ENCODE results near the gene DCN.

Gene DCN

DNA sequence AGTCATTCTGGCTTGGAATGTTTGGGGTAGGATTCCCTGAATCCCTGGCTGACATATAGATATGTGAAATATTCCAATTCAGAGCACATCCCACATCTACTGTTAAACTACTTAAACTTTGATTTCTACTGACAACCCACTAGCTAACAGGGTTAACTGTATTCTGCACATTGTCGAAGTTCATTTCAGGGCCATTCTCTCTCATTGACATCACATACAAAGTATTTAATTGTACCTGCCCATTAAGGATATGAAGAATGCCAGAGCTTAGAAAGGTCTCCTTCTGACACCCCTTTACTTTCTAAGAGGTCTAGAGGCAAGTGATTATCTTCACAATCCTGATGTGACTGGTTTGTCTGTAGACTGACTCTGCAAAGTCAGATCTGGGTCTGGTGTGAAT, 2.8 kb upstream of the DCN start:
- DNase-seq, result no peak

DNA sequence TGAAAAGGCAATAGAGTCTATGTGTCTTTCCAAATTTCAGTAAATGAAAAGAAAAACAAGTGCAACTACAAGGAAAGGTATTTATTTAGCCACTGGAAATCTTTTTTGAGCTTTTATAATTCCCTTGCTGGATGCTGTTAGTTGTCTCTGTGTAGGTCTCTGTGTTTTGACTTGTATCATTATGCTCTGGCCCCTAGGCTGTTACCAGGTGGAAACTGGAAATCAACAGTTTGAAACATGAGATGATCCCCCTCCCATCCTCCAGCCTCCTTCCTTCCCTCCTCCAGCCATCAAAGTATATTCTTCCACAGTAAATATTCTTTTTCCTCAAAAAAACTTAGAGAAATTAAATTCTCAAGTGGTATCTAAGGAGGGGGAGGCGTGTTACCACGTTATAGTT, 934 bp upstream of the DCN start:
- DNase-seq, result no peak

DNA sequence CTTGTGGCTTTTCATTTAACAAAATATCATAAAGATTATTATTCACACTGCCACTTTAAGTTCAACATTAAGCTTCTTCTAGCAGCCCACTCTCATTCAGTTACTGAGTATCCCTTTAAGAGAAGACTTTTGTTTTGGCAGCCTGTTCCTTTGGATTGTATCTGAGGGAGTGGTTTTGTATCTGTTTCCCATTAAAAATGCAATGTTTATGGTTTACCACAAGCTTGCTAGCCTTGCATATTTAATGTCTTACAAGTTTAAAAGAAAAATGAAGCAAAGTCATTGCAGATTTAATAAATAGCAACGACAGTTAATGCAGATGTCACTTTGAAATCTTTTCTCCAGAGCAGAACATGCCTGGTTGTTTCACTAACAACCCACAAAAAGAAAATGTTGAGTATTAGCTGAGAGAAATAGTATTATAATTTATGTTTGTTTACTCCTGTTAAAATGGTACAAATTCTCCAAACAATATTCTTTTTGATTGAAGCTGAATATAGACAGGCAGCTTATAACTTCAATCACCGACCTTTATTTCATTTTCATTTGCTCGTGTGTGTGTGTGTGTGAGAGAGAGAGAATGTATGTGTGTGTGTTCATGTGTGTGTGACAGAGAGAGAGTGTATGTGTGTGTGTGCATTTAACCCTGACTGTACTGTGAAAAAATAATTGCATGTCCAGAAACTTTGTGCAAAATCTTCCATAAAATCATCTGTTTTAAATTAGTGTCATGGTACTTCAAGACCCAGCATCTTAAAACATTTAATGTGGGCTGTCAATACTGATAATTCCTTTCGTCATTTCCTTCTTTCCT, 1.8 kb downstream of the DCN start:
- no peak for DNase-seq

DNA sequence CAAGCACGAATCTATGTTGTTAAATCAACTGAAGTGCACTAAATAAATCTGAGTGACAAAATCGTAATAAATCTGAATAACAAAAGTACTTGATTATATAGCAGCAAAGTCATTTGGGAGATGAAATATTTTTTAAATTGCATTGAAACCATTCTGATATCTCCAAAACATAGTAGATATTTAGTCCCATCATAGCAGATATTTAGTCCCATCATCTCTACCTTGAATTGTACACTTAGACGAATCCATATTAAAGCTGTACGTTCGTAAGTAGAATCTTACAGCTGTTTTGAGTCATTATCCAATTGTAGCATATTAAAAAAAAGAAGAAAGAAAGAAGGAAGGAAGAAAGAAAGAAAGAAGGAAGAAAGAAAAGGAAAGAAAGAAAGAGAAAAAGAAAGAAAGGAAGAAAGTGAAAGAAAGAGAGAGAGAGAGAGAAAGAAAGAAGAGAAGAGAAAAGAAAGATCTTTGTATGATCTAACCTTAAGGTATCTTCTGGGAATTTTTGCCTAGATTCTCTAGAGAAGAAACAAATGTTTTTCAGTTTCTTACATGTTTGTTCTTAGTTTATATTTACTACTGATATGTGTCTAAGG, 2.6 kb downstream of the DCN start:
- DNase-seq, result no peak

DNA sequence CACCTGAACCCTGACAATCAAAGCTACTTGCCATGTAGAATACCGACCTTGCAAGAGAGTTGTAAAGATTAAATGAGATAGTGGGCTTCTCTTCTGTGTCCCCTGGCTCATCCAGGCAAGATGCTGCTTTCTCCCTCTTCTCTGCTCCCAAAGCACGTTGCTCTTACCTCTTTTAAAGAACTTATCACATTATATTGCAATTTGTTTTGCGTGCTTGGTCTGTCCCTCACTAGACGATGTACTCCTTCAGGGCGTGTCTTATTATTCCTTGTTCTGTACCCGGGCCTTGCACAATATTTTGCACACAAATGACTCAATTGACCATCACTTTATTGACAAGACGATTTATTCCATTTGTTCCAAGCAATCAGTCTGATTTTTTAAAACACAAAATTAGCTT, 3.3 kb downstream of the DCN start:
- DNase-seq, result no peak

DNA sequence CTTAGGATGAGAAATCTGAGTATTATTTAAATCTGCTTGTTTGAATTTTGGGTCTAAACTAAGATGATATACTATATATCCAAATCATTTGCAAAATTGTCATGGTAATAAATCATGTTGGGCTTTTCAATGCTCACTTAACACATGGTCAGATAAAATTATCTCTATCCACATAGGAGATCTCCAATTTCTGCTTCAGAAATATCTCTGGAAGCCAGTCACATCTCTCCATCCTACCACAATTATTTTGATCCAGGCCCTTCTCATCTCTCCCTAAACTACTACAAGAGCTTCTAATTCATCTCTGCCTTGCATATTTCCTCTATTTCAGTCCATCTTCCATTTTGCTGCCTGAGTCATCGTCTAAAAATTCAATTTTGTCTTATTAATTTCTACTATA, 3.8 kb downstream of the DCN start:
- DNase-seq, result no peak

DNA sequence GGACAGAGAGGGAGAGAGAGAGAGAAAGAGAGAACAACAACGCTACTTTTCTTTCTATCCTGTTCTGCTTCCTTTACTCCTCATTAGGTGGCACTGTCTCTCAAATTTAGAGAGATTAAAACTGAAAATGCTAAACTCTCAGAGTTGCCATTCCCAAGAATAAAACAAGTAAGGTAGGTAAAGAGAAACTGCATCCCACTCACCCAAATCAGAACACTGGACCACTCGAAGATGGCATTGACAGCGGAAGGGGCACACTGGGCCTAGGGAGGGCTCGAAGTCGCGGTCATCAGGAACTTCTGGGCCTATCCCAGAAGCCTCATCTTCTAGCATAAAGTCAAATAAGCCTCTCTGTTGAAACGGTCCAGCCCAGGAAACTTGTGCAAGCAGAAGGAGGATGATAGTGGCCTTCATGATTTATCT, 4.5 kb downstream of the DCN start:
- DNase-seq, result no peak

DNA sequence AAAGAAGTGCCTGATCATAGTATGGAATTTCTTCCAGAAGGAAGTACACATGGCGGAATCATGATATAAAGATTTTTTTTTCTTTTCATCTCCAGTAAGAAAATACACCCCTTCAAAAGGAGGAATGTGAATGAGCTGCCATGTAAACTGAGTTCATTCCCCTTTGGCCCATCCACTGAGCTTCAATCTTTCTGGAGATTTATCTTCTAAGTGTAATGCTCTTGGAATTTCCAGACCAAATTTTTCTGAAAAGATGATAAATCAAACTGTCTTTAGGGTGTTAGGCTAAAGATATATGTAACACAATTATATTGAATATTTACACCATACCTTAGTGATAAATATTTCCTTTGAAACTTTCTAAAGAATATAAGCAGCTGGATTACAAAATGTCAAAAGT, 5.2 kb downstream of the DCN start:
- DNase-seq, result no peak

DNA sequence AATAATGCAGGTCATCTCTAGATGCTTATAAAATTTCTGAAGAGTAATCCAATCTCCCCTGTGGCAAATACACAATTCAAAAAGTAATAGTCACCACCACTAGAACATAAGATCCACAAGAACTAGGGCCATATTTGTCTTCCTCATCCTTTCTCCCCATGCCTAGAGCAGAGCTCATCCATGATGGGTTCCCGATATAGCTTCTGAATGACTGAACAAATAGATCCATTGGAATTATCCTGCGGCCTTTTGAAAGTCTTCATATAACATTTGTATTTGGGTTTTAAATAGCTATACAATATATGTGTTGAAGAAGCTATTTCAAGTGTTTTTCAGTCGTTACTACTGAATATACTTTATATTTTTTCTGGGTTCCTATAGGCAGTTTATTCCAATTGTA, 5.7 kb downstream of the DCN start:
- DNase-seq, result no peak

DNA sequence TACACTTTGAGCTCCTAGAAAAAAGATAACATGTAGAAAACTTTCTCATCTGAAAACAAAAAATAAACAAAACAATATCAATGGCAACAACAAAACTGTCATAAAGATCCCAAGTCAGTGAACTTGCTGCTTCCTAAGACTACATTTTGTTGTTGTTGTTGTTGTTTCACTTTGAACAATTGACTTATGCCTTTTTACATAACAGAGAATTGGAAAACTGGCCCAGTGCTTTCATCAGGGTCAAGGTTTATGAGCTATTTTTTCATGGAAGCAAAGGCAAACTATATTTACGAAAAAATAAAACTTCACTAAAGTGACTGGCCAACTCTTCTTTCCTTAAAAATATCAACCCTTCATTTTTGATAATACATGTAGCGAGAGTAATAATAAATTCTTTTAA, 6.3 kb downstream of the DCN start:
- DNase-seq, result no peak

DNA sequence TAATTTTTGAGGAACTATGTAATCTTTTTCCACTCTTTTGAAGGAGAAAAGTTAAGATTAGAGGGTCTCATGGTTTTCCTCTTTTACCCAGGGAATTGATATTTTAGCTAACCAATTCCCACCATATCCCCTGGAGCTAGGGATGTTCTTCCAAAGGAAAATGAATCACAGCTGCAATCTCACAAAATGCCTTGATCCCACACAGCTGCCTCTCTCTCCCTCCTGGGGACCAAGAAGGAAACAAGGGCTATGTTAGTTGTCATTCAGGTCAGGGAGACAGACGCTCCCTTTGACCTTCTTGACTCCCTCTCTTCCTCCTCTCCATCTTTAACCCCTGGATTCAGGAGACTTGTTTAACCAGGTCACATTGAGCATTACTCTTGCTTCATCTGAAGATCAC, 9.5 kb downstream of the DCN start:
- DNase-seq, result no peak

DNA sequence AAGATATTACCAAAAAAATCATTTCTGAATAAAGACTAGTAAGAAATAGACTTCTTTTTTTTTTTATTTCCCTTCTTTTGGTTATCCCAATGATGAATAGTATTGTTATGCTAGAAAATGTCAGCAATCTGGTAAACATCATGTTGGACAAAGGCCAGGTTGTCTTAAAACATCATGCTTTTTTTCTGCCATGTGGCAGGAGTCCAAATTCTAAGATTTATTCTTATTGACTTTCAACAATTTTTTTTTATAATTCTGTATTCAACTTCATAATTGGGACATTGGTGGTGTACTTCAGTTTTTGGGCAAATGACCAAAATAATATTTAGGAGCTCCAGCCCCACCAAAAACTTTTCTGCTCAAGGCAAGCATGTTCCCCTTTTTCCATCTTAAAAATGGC, 10.5 kb downstream of the DCN start:
- no peak for DNase-seq

DNA sequence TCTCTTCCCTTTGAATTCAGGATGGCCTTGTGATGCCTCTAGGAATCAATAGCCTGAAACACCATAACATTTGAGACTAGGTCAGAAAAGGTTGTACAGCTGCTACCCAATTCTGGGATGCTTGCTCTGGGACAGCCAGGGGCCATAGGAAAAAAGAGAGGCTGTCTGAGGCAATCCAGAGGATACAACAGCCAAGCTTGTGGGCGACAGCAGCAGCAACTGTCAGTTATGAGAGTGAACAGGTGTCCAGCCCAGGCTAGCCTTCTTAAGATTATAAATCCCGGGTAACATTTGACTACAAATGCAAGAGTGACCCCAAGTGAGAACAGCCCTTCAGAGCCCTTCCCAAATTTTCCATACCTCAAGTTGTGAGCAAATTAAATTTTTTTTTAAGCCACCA, 11.1 kb downstream of the DCN start:
- DNase-seq, result no peak

DNA sequence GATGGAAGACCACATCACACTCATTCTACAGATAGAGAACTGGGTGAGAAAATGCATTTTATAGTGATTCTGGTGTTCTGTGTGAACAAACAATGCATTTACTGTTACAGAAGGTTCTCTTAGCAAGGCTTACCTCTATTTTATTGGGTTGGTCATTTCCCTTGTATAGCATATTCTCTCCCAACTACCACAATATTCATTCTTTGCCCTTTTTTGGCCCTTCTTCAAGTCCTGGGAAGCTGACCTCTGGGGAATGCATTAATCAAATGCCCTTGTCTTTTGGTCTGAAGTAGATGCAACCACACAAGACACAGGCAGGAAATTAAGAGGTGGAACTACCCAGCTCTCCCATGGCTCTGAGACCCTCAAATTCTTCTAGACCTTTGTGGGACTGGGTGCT, 19.5 kb downstream of the DCN start:
- no peak for DNase-seq

DNA sequence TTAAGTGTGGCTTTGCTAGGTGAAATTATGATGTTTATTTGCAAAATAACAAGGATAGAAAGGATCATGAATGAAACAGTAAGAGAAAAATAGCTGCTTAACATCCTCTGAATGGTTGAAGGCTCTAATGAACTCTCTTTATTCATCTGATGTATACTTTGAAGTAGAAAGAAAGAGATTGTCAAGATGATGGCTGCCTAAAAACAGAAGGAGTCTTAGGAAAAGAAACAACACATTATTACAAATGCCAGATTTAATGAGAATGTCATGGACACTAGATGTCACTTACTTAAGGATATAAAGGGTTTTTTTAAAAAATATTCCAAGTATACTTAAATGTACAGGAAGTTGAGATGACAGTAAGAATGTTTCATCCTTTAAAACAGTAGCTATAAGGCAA, 21.6 kb downstream of the DCN start:
- DNase-seq, result no peak

DNA sequence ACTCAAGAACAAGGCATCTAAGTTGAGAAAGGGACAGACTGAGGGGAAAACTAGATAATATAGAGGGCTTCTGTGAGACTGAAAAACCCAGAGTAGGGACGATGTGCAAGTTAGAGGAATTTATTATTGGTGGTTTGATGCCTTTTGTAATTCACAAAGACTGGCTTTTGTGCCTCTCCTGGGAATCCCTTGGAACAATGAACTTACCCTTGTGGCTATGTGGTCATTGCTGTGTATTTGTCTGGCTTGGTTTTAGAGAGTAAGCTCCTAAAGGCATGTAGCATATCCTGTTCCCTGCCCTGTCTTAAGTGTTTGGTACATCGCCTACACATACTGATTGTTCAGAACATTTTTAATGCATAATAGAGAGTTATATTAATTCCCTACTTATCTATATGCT, 26.6 kb downstream of the DCN start:
- no peak for DNase-seq

DNA sequence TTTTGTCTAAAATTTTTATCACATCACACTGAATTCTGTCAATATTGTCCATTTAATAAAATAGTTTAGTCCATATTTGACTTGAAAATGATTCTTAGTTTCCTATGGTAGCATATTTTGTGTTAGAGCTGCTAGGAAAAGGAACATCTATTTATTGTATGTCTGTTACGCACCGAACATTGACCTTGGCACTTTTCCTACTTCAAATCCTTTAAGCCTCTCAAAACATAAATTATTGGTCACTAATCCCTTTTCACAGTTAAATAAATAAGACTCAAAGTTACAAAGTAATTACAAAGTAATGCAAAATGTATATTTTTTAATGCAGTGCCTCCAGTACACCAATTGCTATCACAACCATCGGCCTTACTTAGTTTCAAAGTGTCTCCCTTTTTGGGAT, 28.5 kb downstream of the DCN start:
- DNase-seq, result no peak

DNA sequence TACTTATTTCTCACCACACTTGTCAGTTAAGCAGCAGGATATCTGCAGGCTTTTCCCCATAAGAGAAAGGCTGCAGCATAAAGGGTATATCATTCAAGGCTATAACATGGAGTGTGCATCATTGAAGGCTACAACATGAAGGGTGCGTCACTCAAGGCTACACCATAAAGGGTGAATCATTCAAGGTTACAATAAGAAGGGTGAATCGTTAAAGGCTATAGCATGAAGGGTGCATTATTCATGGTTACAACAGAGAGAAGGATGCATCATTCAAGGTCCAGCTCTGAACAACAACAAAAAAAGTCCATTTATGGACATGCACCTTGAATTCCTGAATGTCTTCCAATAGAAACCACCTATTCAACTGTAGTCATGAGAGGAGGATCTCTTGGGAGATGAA, 38.6 kb downstream of the DCN start:
- DNase-seq, result no peak

DNA sequence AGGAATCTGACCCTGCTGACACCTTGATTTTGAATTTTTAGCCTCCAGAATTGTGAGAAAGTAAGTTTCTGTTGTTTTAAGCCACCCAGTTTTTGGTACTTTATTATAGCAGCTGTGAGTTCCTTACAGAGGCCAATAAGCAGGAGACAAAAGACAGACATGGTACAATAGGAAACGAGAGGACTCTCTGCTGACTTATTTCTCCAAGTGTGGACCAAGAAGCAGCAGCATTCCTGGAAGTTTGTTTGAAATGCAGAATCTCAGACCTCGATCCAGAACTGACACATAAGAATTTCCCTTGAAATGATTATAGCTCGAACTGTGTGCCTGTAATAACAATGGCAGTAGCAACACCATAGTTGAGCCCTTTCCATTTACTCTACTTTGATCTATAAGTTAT, 39.4 kb downstream of the DCN start:
- no peak for DNase-seq

DNA sequence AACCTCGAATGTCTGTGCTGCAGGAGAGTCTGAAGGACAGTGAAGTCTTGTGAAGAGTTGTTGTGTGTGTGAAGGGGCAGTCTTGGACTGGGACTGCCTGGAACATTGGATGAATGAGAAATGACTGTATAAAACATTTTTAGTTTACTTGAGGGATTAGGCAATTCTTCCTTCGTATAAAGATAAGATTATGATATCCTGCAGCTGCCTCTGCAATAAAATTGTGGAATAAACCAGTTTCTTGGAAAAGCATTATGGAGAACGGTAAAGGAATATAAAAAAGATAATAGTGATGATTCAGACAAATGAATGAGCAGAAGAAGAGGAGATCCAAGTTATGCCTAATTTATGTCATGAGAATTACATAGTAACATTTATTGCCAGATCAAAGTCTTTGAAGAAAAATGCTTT, 40.4 kb downstream of the DCN start:
- no peak for DNase-seq

DNA sequence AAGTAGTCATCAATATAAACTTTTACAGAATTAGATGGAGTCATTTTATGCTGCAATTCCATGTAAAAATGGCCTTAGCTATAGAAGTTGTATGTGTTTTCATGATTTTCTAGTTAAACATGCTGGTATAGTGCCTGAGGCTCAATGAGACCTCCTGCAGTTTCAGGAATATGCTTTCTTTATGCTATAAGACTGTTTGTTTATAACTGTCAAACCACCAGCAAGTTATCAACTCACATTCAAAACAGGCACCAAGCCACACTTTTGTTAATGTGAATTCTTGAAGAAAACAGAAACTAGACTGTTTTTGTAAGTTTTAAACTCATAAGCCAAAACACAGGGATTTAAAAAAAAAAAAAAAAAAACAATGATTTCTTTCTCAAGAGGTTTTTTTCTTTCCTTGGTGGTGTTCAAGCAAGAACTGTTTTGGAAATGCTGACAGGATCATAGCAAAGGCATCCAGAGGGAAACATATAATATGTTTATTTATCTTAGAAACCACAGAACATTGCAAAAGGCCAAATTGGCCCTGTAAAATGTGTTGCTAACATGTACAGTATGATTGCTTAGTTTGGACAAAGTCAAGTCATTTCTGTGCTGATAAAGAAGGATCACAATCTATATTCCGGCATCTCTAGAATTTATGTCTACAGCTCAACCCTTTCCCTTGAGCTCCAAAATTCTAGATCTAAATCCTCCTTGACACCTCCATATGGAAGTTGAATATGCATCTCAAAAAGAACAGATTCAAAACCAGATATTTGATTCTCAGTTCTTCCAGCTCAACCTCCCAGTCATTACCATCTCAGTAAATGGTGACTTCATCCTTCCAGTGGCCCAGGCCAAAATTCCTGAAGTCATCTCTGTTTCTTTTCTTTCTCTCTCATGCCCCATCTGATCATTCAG, 42.3 kb downstream of the DCN start:
- DNase-seq, result no peak

DNA sequence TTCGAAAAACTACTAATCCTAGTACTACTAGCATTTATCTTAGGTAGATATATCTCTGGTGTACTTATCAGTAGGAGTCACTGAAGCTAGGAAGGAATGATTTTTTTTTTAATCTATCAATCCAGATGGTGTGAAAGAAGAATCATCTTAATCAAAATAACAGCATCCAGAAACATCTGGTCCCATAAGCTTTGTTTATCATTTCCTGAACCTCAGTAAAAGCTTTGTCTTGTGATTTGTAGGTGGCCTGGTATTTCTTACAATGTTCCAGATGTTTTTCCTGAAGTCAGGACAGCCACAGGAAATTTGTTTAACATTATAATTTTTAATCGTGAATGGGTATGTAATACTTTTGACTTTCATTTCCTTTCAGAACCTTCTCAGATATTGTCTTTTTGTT, 43.3 kb downstream of the DCN start:
- DNase-seq, result no peak

DNA sequence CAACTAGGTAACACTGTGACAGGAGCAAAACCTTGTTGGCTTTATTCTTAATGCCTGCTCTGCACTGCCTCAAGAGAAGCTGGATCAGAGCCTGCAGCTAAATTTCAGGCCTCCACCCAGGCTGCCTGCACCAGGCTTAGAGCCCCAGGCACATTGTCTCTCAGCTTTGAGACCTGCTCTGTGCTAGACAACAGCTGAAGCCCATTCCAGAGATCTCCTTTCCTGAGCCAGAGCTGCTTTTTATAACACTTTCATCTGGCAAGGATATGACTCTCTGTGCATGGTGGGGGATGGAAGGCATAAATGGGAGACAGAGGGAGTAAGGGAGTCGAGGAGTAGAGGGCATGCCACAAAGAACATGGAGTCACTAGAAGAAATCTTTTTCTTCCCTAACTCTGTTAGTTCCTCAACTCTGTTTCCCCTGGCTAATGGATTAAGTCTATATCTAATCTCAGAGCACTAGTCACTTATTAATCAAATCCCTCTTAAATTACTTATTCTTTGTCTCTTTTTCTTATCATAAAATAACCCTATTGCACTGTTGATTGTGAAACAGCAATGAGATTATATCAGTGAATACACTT, 44.2 kb downstream of the DCN start:
- no peak for DNase-seq

DNA sequence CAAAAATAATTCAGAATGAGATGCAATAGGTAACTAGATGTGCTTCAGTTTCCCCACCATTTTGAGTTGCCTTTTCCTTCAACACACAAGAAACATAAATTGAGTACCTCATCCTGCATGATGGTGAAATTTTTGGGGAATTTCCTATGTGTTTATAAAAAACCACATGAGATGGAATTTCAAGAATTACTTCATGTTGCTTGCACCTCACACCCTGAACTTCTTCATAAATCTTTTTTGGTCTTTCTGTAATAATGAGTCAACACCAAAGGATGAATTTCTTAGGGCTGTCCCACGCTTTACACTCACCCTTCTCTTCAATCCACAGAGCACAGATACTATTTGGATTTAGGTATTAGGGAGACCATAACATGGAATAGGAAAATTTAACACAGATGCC, 48.7 kb downstream of the DCN start:
- no peak for DNase-seq
